Measurements from ENCODE around the gene VTA1.

- TF ChIP-seq CTCF (IDR thresholded peaks at IDR 0.05): no peak
- no peak for TF ChIP-seq POLR2A (IDR thresholded peaks at IDR 0.05)
Observed at GRCh38 chr6:142223938-142224337, 76.9 kb downstream of the VTA1 start.

Measured in esophagus squamous epithelium (tissue), 4 donors.